Activated CD4-positive, alpha-beta T cell treated with anti-CD3 and anti-CD28 coated beads, Interleukin-2, amount 10 ng/mL, durations not matched to agents 7 days and 5 days (primary cell): Measurements from ENCODE around the gene INSYN1. TPM values are rescaled to one million over a fixed set of nuclear protein-coding genes. Genes with fewer than 3 reads are reported as not detected.
"Not testable (repeated sequence)": the region's sequence is repeated elsewhere in the genome, so short reads cannot be mapped to it uniquely, and the experiment has no call there.

ENCODE experiments used
- CTCF ChIA-PET: fragments of 350-600 bp; sonication (Branson Sonifier 250); formaldehyde crosslinking; loops from one replicate; lab custom pipeline; 2021; ENCODE audit warnings: antibody characterized with exemption; lab: Charles Lee
- POLR2A ChIA-PET: fragments of 350-600 bp; sonication (Branson Sonifier 250); formaldehyde crosslinking; loops from one replicate; lab custom pipeline; 2021; ENCODE audit warnings: antibody characterized with exemption; lab: Charles Lee
- DNase-seq: peaks from one replicate; pipeline ENCODE4 v3.0.0-alpha.2; 2020
- H3K27ac Mint-ChIP-seq: one replicate; pipeline ENCODE4 v1.8.0; 2021; ENCODE audit warnings: mild to moderate bottlenecking, moderate library complexity, mixed read lengths
- H3K27me3 Mint-ChIP-seq: one replicate; pipeline ENCODE4 v1.8.0; 2021; ENCODE audit warnings: mixed read lengths
- H3K36me3 Mint-ChIP-seq: one replicate; pipeline ENCODE4 v1.8.0; 2021; ENCODE audit warnings: low read depth, mixed read lengths
- H3K4me1 Mint-ChIP-seq: one replicate; pipeline ENCODE4 v1.8.0; 2021; ENCODE audit warnings: mixed read lengths
- H3K4me3 Mint-ChIP-seq: one replicate; pipeline ENCODE4 v1.8.0; 2021; ENCODE audit warnings: mild to moderate bottlenecking, moderate library complexity, mixed read lengths
- H3K9me3 Mint-ChIP-seq: one replicate; pipeline ENCODE4 v1.8.0; 2021; ENCODE audit warnings: mixed read lengths
- total RNA-seq, 2 experiments: library from RNA; stranded (reverse); gene quantifications; one replicate each; pipeline ENCODE4 v1.2.3, GENCODE V29; 2021

Gene INSYN1
- total RNA-seq, 2 experiments from 2014 or later, result not detected

DNA sequence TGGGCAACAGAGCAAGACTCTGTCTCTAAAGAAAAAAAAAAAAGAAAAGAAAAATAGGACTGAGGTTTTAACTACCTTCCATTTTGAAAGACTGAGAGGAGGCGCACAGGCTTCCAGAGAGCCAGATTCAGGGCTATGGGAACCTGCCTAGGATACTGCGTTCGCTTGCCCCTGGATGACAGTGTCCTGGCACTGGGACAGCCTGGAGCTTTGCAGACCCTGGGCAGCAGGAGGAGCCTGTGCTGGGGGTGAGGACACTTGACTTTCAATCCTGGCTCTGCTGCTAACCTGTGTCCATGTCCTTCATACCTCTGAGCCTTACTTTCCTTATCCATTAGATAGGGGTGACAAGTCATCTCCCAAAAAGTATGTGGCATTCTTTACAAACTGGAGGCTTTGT lies 37.7 kb downstream of the INSYN1 start:
- H3K4me1 Mint-ChIP-seq, result no peaks in the 10 kb centered on the region
- ChIA-PET CTCF (interaction anchor here (1.4 kb wide), 1 partner anchor 11 kb away, joined by 4 read pairs; no protein-coding TSS in a partner anchor), POLR2A (no interaction called here)
- H3K27me3 Mint-ChIP-seq, result peaks cover 2% of the 10 kb centered on the region
- H3K36me3 Mint-ChIP-seq, result no peaks in the 10 kb centered on the region
- no peak overlapping the region for H3K4me3 Mint-ChIP-seq
- no peak overlapping the region for H3K27ac Mint-ChIP-seq
- DNase-seq, result no peak
- H3K9me3 Mint-ChIP-seq, result no peaks in the 10 kb centered on the region

DNA sequence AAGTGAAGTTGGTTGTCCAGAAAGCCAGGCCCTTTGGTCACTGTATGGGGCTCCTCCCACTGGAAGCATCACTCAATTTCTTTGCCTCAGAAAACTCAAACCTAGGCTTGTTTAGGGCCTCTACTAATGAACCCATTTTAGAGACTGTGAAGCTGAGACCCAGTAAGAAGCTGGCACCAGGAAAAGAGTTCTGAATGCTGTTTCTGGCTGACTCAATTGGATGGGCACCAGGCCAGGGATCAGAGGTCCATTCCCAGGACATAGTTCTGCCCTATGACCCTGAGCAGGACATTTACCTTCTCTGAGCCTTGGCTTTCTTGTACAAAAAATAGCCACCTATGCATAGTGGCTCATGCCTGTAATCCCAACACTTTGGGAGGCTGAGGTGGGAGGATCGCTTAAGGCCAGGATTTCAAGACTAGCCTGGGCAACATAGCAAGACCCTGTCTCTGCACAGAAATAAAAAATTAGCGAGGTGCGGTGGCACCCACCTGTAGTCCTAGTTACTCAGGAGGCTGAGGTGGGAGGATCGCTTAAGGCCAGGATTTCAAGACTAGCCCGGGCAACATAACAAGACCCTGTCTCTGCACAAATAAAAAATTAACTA lies 38.4 kb downstream of the INSYN1 start:
- no peak for DNase-seq
- POLR2A ChIA-PET, result no interaction called here
- Mint-ChIP-seq H3K36me3 (no peaks in the 10 kb centered on the region), H3K27ac (no peak overlapping the region), H3K27me3 (peaks cover 2% of the 10 kb centered on the region), H3K4me3 (no peak overlapping the region), H3K4me1 (no peaks in the 10 kb centered on the region), H3K9me3 (no peaks in the 10 kb centered on the region)
- CTCF ChIA-PET, result interaction anchor here (0.9 to 1.4 kb wide), 2 partner anchors 10 to 20 kb away, joined by 3 to 4 read pairs; no protein-coding TSS in a partner anchor

DNA sequence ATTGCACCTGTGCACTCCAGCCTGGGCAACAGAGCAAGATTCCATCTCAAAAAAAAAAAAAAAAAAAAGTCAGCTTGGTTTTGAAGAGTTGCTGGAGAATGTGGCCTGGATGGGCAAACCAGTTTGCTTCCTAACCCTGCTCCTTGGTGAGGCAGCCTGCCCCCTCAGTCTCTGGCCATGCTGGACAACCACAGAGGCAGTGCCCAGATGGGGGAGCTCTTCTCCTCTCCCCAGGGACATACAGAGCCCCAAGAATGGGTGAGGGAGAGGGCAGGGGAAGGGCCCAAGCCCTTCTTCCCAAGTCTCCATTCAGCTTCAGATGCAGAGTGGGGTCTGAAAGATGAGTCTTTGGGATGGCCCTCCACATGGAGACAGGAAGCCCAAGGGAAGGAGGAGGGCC lies 41.0 kb downstream of the INSYN1 start:
- Mint-ChIP-seq H3K36me3 (no peaks in the 10 kb centered on the region), H3K27ac (no peak overlapping the region), H3K4me1 (no peaks in the 10 kb centered on the region), H3K4me3 (no peak overlapping the region), H3K27me3 (no peaks in the 10 kb centered on the region), H3K9me3 (no peaks in the 10 kb centered on the region)
- CTCF ChIA-PET, result interaction anchor here (0.7 to 1.4 kb wide), 3 partner anchors 12 to 15 kb away, joined by 3 read pairs; no protein-coding TSS in a partner anchor
- POLR2A ChIA-PET, result no interaction called here
- no peak for DNase-seq

DNA sequence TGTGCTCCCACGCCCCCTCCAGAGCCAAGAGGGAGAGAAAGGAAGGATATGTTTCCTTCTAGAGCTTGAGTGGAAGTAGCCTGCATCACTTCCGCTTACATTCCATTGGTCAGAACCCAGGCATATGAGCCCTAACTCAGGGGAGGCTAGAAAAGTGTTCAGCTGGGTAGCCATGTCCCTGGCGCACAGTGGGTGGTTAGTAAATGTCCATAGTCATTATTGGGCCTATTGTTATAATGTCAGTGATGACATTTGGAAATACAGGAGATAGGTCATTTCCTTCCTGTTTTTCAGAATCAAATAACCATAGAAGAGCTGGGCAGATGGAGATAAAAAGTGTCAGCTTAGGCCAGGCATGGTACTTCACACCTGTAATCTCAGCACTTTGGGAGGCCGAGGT lies 41.6 kb downstream of the INSYN1 start:
- DNase-seq, result no peak
- H3K4me3 Mint-ChIP-seq, result no peak overlapping the region
- H3K4me1 Mint-ChIP-seq, result no peaks in the 10 kb centered on the region
- no peaks in the 10 kb centered on the region for H3K36me3 Mint-ChIP-seq
- CTCF ChIA-PET, result interaction anchor here (0.7 to 1.4 kb wide), 2 partner anchors 13 to 16 kb away, joined by 3 read pairs; no protein-coding TSS in a partner anchor
- no peaks in the 10 kb centered on the region for H3K9me3 Mint-ChIP-seq
- no peaks in the 10 kb centered on the region for H3K27me3 Mint-ChIP-seq
- POLR2A ChIA-PET, result no interaction called here
- H3K27ac Mint-ChIP-seq, result no peak overlapping the region

DNA sequence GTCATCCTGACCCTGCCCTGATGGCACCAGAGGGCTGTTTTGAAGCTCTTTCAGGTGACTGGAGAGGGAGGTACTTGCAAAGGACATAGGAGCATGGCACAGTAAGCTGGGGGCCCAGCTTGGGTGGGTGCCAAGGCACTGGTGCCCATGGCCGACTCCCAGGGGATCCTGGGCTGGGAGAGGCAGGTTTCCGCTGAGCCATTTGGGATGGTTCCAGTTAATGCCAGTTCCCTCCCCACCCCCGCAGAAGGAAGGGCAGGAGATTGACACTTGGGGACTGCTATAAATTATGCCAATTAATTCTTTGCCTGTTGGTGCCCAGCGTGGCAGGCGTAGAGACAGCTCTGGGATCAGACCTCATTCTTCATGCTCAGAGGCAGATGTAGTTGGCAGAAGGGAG lies 42.8 kb downstream of the INSYN1 start:
- no peak for DNase-seq
- Mint-ChIP-seq H3K4me3 (no peak overlapping the region), H3K36me3 (no peaks in the 10 kb centered on the region), H3K27me3 (no peaks in the 10 kb centered on the region), H3K27ac (no peak overlapping the region), H3K9me3 (no peaks in the 10 kb centered on the region), H3K4me1 (no peaks in the 10 kb centered on the region)
- ChIA-PET POLR2A (no interaction called here), CTCF (interaction anchor here (1.4 kb wide), 1 partner anchor 11 kb away, joined by 5 read pairs; no protein-coding TSS in a partner anchor)

DNA sequence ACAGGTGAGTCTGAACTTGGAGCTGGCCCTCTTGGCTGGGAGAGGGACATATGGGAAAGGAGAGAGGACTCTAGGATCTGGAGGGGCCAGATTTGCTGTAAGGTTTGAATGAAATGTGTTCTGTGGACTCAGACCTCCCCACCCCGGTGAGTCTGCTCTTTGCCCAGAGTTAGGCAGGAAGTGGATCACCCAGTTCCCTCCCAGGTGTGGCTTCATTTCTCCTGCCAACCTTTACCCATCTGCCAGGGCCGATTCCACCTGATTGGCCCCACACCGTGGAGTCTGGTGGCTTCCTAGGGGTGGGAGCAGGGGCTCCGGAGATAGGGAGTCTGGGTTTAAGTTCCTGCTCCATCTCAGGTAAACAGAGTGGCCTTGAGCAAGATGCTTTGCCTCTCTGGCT lies 43.5 kb downstream of the INSYN1 start:
- Mint-ChIP-seq H3K27me3 (no peaks in the 10 kb centered on the region), H3K36me3 (no peaks in the 10 kb centered on the region), H3K27ac (no peak overlapping the region), H3K4me1 (peaks cover 1% of the 10 kb centered on the region), H3K4me3 (no peak overlapping the region), H3K9me3 (no peaks in the 10 kb centered on the region)
- DNase-seq, result no peak
- POLR2A ChIA-PET, result no interaction called here
- CTCF ChIA-PET, result interaction anchor here (1.4 kb wide), 1 partner anchor 10 kb away, joined by 5 read pairs; no protein-coding TSS in a partner anchor

DNA sequence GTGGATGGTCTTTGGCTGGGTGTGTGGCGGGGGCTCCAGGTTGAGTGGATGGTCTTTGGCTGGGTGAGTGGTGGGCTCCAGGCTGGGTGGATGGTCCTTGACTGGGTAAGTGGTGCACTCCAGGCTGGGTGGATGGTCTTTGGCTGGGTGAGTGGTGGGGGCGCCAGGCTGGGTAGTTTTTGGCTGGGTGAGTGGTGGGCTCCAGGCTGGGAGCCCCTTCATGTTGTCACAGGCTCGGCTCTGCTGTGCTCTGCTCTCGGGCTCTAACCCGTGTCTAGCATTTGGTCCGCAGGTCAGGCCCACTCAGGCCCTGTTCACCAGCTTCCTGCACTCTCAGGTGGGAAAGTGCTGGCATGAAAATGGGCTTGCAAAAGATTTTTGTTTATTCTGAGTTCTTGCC lies 43.9 kb downstream of the INSYN1 start:
- Mint-ChIP-seq H3K4me1 (peaks cover 2% of the 10 kb centered on the region), H3K9me3 (no peaks in the 10 kb centered on the region), H3K36me3 (no peaks in the 10 kb centered on the region), H3K27ac (no peak overlapping the region), H3K4me3 (no peak overlapping the region), H3K27me3 (no peaks in the 10 kb centered on the region)
- ChIA-PET CTCF (interaction anchor here (1.4 kb wide), 1 partner anchor 10 kb away, joined by 5 read pairs; no protein-coding TSS in a partner anchor), POLR2A (no interaction called here)
- no peak for DNase-seq

DNA sequence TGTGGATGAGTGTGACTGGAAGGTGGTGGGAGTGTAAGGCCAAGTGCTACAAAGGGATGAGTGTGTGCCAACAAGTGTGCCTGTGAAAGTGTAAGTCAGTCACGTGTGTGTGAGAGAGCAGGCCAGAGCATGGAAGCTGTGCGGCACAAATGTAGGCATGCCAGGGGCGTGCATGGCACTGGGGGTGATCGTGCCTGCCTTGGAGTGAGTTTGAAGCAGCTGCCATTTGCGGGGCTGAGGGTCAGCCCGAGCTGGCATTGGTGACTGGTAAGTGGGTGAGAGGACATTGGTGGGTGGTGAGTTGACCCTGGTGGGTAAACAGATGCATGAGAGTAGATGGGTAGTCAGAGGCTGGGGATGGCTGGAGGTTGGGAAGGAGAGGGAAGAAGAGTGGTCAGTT lies 44.5 kb downstream of the INSYN1 start:
- CTCF ChIA-PET, result interaction anchor here (1.0 kb wide), 1 partner anchor 73 kb away, joined by 3 read pairs; no protein-coding TSS in a partner anchor

DNA sequence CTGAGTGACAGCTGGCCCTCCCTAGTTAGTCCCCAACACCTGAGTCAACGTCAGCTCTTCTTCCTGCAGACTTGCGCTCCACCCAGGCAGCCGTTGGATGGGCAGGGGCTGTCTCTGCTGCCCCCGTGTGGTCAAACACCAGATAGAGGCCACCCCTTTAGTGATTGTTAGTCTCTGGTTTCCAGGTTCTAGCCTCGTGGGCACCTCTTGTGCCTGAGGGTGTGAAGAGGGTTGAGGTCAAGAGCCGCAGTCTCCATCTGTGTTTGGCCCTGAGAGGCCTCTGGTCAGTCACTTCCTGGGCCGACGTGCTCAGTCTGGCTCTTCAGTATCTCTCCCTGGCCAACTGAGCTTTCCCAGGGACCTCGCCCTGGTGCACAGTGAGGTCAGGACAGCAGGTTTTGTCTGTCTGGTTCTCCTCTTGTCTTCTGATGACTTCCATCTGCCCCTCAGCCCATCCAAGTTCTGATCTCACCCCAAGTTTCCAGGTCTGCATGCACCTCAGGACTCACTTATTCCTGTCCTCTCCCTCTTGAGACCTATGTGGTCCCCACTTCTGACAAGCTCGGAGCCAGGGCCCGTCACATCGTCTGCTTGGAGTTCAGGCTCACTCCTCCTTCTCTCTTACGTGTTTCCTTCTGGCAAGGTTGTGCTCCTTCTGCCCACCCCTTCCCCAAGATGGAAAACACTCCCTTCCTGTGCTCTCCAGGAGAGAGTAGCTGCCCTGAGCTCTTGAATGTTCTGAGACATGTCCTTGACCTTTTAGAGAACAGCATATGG lies 48.1 kb downstream of the INSYN1 start:
- ChIA-PET CTCF (interaction anchor here (0.6 to 2.0 kb wide), 18 partner anchors 10 to 470 kb away, joined by 3 to 21 read pairs (median 4); no protein-coding TSS in a partner anchor), POLR2A (no interaction called here)
- H3K36me3 Mint-ChIP-seq, result no peaks in the 10 kb centered on the region
- no peak overlapping the region for H3K4me3 Mint-ChIP-seq
- peaks cover 4% of the 10 kb centered on the region for H3K4me1 Mint-ChIP-seq
- peaks cover 5% of the 10 kb centered on the region for H3K27me3 Mint-ChIP-seq
- peak; percentile 74 for DNase-seq
- no peaks in the 10 kb centered on the region for H3K9me3 Mint-ChIP-seq
- H3K27ac Mint-ChIP-seq, result no peak overlapping the region

More for the DNA sequence above, 44.5 kb downstream of the INSYN1 start:
- H3K4me1 Mint-ChIP-seq, result peaks cover 2% of the 10 kb centered on the region
- H3K9me3 Mint-ChIP-seq, result no peaks in the 10 kb centered on the region
- no peak overlapping the region for H3K27ac Mint-ChIP-seq
- no peak for DNase-seq
- H3K27me3 Mint-ChIP-seq, result no peaks in the 10 kb centered on the region
- H3K36me3 Mint-ChIP-seq, result no peaks in the 10 kb centered on the region
- POLR2A ChIA-PET, result no interaction called here
- no peak overlapping the region for H3K4me3 Mint-ChIP-seq

DNA sequence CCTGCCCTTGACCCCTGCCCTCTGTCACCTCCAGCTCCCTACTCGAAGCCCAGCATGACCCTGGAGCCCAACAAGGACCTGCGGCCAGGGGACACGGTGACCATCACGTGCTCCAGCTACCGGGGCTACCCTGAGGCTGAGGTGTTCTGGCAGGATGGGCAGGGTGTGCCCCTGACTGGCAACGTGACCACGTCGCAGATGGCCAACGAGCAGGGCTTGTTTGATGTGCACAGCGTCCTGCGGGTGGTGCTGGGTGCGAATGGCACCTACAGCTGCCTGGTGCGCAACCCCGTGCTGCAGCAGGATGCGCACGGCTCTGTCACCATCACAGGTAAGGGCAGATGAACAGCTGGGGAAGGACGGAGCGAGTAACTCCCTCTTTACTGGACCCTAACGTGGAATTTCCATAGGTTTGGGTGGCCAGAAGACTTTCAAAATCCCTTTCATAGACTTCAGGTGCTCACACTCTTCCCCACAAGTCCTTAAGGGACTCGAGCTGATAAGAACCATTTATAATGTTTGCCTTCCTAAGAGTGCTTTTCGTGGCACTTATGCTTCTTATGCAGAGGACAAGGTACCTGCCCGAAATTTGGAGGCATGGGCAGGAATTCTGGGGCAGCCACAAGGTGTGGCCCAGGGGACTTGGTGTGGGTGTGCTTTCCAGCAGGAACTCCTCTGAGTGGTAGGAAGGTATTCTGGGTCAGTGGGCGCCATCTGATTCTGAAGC lies 48.8 kb downstream of the INSYN1 start:
- H3K27ac Mint-ChIP-seq, H3K4me3 Mint-ChIP-seq, H3K4me1 Mint-ChIP-seq, POLR2A ChIA-PET, DNase-seq, H3K9me3 Mint-ChIP-seq, H3K36me3 Mint-ChIP-seq: not testable (repeated sequence)
- H3K27me3 Mint-ChIP-seq, result peaks cover 10% of the 10 kb centered on the region
- CTCF ChIA-PET, result interaction anchor here (0.6 to 2.0 kb wide), 13 partner anchors 9 to 431 kb away, joined by 3 to 21 read pairs (median 4); no protein-coding TSS in a partner anchor

DNA sequence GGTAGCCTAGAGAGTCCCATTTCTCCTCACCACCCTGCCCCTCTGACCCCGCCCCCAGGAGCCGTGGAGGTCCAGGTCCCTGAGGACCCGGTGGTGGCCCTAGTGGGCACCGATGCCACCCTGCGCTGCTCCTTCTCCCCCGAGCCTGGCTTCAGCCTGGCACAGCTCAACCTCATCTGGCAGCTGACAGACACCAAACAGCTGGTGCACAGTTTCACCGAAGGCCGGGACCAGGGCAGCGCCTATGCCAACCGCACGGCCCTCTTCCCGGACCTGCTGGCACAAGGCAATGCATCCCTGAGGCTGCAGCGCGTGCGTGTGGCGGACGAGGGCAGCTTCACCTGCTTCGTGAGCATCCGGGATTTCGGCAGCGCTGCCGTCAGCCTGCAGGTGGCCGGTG lies 49.5 kb downstream of the INSYN1 start:
- H3K4me3 Mint-ChIP-seq, DNase-seq, H3K4me1 Mint-ChIP-seq, H3K9me3 Mint-ChIP-seq, H3K27ac Mint-ChIP-seq, H3K36me3 Mint-ChIP-seq, POLR2A ChIA-PET: not testable (repeated sequence)
- CTCF ChIA-PET, result interaction anchor here (1.5 kb wide), 1 partner anchor 67 kb away, joined by 9 read pairs; no protein-coding TSS in a partner anchor
- peaks cover 17% of the 10 kb centered on the region for H3K27me3 Mint-ChIP-seq
